ENCODE results near the gene NRG2.

DNA sequence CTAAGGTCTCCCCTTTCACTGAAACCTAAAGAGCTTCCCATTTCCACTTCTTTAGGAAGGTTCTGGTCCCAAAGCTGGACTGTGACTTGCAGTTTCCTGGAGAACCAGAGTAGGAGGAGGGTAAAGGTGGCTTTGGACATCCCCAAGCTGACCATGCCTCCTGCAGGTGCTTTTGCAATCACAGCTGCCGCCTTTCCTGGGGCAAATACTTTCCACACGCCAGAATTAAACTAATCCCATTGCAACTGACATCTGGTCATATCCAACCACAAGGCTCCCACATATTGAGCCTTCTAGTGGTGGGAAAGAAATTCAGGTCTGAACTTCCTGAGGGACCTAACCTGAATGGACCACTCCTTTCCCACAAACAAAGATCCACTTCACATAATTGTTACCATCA, 92.7 kb downstream of the NRG2 start:
- no peak for TF ChIP-seq POLR2A (IDR thresholded peaks at IDR 0.05)
- TF ChIP-seq, protein P1, sequence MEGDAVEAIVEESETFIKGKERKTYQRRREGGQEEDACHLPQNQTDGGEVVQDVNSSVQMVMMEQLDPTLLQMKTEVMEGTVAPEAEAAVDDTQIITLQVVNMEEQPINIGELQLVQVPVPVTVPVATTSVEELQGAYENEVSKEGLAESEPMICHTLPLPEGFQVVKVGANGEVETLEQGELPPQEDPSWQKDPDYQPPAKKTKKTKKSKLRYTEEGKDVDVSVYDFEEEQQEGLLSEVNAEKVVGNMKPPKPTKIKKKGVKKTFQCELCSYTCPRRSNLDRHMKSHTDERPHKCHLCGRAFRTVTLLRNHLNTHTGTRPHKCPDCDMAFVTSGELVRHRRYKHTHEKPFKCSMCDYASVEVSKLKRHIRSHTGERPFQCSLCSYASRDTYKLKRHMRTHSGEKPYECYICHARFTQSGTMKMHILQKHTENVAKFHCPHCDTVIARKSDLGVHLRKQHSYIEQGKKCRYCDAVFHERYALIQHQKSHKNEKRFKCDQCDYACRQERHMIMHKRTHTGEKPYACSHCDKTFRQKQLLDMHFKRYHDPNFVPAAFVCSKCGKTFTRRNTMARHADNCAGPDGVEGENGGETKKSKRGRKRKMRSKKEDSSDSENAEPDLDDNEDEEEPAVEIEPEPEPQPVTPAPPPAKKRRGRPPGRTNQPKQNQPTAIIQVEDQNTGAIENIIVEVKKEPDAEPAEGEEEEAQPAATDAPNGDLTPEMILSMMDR (IDR thresholded peaks at IDR 0.05), result no peak
